GM23338 (cell line): ENCODE measurements around the gene FNDC1. TPM values are rescaled to one million over a fixed set of nuclear protein-coding genes. Genes with fewer than 3 reads are reported as not detected.

Source experiments
- ATAC-seq: fragments of 200-7000 bp; cut with Tn5 transposase; 3 replicates; pipeline ENCODE4 v1.9.1; 2020
- DNase-seq: peaks from one replicate; pipeline ENCODE4 v3.0.0-alpha.2; 2015; ENCODE audit warnings: low spot score
- H2AFZ ChIP-seq: fragments of 200-600 bp; sonication (generic); 2 replicates; pipeline ENCODE4 v1.8.0; 2016; ENCODE audit warnings: antibody characterized with exemption, mild to moderate bottlenecking, moderate library complexity
- H3F3A ChIP-seq: fragments of 200-600 bp; sonication (generic); replicated peaks from 2 replicates; pipeline ENCODE4 v1.8.0; 2017; ENCODE audit warnings: antibody characterized with exemption, mixed run types, low read depth
- H3K27ac ChIP-seq: fragments of 200-600 bp; sonication (generic); 2 replicates; pipeline ENCODE4 v1.6.1; 2016; ENCODE audit warnings: low read depth
- H3K27me3 ChIP-seq: fragments of 200-600 bp; sonication (generic); 2 replicates; pipeline ENCODE4 v1.8.0; 2016; ENCODE audit warnings: mild to moderate bottlenecking, mixed run types, moderate library complexity; ENCODE audit not compliant: insufficient read depth
- H3K36me3 ChIP-seq: fragments of 200-600 bp; sonication (generic); 2 replicates; pipeline ENCODE4 v1.8.0; 2016; ENCODE audit warnings: mild to moderate bottlenecking; ENCODE audit not compliant: insufficient read depth
- H3K4me1 ChIP-seq: fragments of 200-600 bp; sonication (generic); 2 replicates; pipeline ENCODE4 v1.8.0; 2016; ENCODE audit warnings: mild to moderate bottlenecking, moderate library complexity; ENCODE audit not compliant: insufficient read depth
- H3K4me2 ChIP-seq: fragments of 200-600 bp; sonication (generic); 2 replicates; pipeline ENCODE4 v1.7.1; 2017; ENCODE audit warnings: mixed run types
- H3K4me3 ChIP-seq: fragments of 200-600 bp; sonication (generic); 2 replicates; pipeline ENCODE4 v1.6.1; 2016; ENCODE audit warnings: mixed run types
- H3K79me2 ChIP-seq: fragments of 200-600 bp; sonication (generic); replicated peaks from 2 replicates; pipeline ENCODE4 v1.8.0; 2017; ENCODE audit warnings: mild to moderate bottlenecking; ENCODE audit not compliant: insufficient read depth
- H3K9me2 ChIP-seq: fragments of 200-600 bp; sonication (generic); 2 replicates; pipeline ENCODE4 v1.8.0; 2017; ENCODE audit not compliant: insufficient read depth
- H4K20me1 ChIP-seq: fragments of 200-600 bp; sonication (generic); replicated peaks from 2 replicates; pipeline ENCODE4 v1.8.0; 2017; ENCODE audit warnings: mild to moderate bottlenecking; ENCODE audit not compliant: insufficient read depth
- H3K27ac Mint-ChIP-seq: 2 replicates; pipeline ENCODE4 v1.8.0; 2020; ENCODE audit warnings: inconsistent platforms, mild to moderate bottlenecking, moderate library complexity, mixed read lengths
- H3K27me3 Mint-ChIP-seq: 3 replicates; pipeline ENCODE4 v1.8.0; 2022; ENCODE audit warnings: low read depth, mild to moderate bottlenecking, moderate library complexity, mixed read lengths, inconsistent platforms; ENCODE audit not compliant: insufficient read depth, poor library complexity
- H3K36me3 Mint-ChIP-seq: 3 replicates; pipeline ENCODE4 v1.8.0; 2021; ENCODE audit warnings: low read depth, mild to moderate bottlenecking, inconsistent platforms, moderate library complexity, mixed read lengths
- H3K4me1 Mint-ChIP-seq: 3 replicates; pipeline ENCODE4 v1.8.0; 2020; ENCODE audit warnings: mild to moderate bottlenecking, inconsistent platforms, mixed read lengths
- H3K4me3 Mint-ChIP-seq: 3 replicates; pipeline ENCODE4 v1.8.0; 2021; ENCODE audit warnings: moderate library complexity, mild to moderate bottlenecking, inconsistent platforms, mixed read lengths
- H3K9me3 Mint-ChIP-seq: 3 replicates; pipeline ENCODE4 v1.8.0; 2020; ENCODE audit warnings: moderate library complexity, mild to moderate bottlenecking, inconsistent platforms, mixed read lengths
- EZH2 ChIP-seq: fragments of 200-600 bp; sonication (generic); IDR thresholded peaks from one replicate; pipeline ENCODE4 v1.8.0; 2017; ENCODE audit warnings: antibody characterized with exemption, mild to moderate bottlenecking, low read depth; ENCODE audit not compliant: unreplicated experiment
- EZH2phosphoT487 ChIP-seq: fragments of 200-600 bp; sonication (generic); IDR thresholded peaks from one replicate; pipeline ENCODE4 v1.8.1; 2018; ENCODE audit warnings: antibody characterized with exemption; ENCODE audit not compliant: unreplicated experiment
- ZNF331 ChIP-seq: fragments of 250-450 bp; sonication (Bioruptor Pico); IDR thresholded peaks from 2 replicates; pipeline ENCODE4 v1.5.0; 2020; ENCODE audit warnings: low read depth, mild to moderate bottlenecking, moderate library complexity
- polyA plus RNA-seq: library from polyadenylated mRNA; unstranded; fragments of >200 nt; fragmentation: Nextera tagmentation; extraction: Ambion mirVana; gene quantifications from 2 replicates; pipeline ENCODE4 v1.2.1, GENCODE V29; 2016
- total RNA-seq: library from RNA; depleted of rRNA; stranded (reverse); fragments of >200 nt; shearing (Covaris generic); gene quantifications from 2 replicates; pipeline ENCODE4 v1.2.3, GENCODE V29; 2014
- TF ChIP-seq, protein P1 (sequence below): fragments of 250-450 bp; sonication (Bioruptor Pico); IDR thresholded peaks from 2 replicates; pipeline ENCODE4 v1.5.0; 2020; ENCODE audit warnings: mild to moderate bottlenecking, moderate library complexity
- TF ChIP-seq, protein P2 (sequence below), 2 experiments: fragments of 200-600 bp in 1 of 2; sonication (generic) in 1 of 2; conservative IDR thresholded peaks; 2 replicates each; pipeline versions ENCODE4 v1.5.1 to v1.6.1; 2016 to 2017; ENCODE audit warnings: antibody characterized with exemption in 2 of 2, low read depth in 2 of 2, mild to moderate bottlenecking in 2 of 2, moderate library complexity in 1 of 2

FNDC1 gene
- total and polyA plus RNA-seq, 2 experiments from 2014 or later = 0.38 to 0.57 TPM

DNA sequence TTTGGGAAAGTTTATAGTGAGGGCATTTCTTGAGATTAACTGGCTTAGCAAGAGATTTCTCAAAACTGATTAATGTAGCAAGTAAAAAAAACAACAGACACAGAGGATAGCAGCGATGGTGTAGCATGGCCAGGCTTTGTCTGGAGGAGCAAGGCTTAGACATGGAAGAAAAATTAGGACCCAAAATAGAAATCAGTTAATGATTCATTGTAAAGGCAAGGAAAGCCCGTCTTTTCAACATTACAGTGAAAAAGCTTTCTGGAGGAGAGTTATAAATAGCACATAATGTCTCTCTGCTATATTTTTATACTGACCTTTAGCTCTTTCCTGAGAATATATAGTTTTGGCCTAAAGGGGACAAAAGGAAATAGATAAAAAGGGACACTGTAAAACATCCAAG, 45.1 kb downstream of the FNDC1 start (continued):
- TF ChIP-seq, protein P1, sequence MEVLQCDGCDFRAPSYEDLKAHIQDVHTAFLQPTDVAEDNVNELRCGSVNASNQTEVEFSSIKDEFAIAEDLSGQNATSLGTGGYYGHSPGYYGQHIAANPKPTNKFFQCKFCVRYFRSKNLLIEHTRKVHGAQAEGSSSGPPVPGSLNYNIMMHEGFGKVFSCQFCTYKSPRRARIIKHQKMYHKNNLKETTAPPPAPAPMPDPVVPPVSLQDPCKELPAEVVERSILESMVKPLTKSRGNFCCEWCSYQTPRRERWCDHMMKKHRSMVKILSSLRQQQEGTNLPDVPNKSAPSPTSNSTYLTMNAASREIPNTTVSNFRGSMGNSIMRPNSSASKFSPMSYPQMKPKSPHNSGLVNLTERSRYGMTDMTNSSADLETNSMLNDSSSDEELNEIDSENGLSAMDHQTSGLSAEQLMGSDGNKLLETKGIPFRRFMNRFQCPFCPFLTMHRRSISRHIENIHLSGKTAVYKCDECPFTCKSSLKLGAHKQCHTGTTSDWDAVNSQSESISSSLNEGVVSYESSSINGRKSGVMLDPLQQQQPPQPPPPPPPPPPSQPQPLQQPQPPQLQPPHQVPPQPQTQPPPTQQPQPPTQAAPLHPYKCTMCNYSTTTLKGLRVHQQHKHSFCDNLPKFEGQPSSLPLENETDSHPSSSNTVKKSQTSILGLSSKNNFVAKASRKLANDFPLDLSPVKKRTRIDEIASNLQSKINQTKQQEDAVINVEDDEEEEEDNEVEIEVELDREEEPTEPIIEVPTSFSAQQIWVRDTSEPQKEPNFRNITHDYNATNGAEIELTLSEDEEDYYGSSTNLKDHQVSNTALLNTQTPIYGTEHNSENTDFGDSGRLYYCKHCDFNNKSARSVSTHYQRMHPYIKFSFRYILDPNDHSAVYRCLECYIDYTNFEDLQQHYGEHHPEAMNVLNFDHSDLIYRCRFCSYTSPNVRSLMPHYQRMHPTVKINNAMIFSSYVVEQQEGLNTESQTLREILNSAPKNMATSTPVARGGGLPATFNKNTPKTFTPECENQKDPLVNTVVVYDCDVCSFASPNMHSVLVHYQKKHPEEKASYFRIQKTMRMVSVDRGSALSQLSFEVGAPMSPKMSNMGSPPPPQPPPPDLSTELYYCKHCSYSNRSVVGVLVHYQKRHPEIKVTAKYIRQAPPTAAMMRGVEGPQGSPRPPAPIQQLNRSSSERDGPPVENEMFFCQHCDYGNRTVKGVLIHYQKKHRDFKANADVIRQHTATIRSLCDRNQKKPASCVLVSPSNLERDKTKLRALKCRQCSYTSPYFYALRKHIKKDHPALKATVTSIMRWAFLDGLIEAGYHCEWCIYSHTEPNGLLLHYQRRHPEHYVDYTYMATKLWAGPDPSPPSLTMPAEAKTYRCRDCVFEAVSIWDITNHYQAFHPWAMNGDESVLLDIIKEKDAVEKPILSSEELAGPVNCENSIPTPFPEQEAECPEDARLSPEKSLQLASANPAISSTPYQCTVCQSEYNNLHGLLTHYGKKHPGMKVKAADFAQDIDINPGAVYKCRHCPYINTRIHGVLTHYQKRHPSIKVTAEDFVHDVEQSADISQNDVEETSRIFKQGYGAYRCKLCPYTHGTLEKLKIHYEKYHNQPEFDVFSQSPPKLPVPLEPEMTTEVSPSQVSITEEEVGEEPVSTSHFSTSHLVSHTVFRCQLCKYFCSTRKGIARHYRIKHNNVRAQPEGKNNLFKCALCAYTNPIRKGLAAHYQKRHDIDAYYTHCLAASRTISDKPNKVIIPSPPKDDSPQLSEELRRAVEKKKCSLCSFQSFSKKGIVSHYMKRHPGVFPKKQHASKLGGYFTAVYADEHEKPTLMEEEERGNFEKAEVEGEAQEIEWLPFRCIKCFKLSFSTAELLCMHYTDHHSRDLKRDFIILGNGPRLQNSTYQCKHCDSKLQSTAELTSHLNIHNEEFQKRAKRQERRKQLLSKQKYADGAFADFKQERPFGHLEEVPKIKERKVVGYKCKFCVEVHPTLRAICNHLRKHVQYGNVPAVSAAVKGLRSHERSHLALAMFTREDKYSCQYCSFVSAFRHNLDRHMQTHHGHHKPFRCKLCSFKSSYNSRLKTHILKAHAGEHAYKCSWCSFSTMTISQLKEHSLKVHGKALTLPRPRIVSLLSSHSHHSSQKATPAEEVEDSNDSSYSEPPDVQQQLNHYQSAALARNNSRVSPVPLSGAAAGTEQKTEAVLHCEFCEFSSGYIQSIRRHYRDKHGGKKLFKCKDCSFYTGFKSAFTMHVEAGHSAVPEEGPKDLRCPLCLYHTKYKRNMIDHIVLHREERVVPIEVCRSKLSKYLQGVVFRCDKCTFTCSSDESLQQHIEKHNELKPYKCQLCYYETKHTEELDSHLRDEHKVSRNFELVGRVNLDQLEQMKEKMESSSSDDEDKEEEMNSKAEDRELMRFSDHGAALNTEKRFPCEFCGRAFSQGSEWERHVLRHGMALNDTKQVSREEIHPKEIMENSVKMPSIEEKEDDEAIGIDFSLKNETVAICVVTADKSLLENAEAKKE (CRISPR knock-in tag) = no peak
- TF ChIP-seq EZH2phosphoT487 (no peak), ZNF331 (CRISPR knock-in tag) (no peak)

DNA sequence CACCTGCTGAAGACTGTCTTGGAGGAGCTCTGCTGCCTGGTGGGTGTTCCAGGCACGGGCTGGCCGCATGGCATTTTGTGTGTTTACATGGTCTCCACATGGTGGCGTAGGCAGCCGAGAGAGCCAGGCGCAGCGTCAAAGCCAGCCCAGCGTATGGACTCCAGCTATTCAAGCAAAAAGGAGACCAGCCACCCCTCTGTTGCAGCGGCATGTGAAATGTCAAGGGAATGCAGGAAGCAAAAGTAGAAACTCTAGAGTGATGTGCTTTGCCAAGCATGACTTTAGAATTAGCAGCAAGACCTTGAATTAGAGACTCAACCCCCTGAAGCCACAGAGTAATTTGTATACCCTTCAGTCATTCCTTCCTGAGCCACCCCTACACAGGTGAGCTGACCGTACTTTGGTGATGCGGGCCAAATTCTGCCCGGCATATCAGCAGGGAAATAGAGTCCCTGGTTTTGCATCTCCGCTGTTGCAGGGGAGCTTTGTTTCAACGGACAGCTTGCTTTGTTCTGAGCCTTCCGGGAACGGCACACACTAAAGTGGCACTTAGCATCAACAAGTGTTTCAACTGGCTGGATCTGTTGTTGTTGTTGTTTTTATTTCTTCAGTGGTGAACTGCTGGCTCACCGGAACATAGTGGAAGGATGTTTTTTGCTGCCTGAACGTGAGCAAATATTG, 48.5 kb downstream of the FNDC1 start:
- Mint-ChIP-seq H3K27me3 (peaks cover 6% of the 10 kb centered on the region), H3K27ac (no peak overlapping the region), H3K36me3 (no peaks in the 10 kb centered on the region), H3K4me1 (peaks cover 18% of the 10 kb centered on the region), H3K9me3 (no peaks in the 10 kb centered on the region), H3K4me3 (no peak overlapping the region)
- ATAC-seq = peak; percentile 96
- TF ChIP-seq, protein P2, sequence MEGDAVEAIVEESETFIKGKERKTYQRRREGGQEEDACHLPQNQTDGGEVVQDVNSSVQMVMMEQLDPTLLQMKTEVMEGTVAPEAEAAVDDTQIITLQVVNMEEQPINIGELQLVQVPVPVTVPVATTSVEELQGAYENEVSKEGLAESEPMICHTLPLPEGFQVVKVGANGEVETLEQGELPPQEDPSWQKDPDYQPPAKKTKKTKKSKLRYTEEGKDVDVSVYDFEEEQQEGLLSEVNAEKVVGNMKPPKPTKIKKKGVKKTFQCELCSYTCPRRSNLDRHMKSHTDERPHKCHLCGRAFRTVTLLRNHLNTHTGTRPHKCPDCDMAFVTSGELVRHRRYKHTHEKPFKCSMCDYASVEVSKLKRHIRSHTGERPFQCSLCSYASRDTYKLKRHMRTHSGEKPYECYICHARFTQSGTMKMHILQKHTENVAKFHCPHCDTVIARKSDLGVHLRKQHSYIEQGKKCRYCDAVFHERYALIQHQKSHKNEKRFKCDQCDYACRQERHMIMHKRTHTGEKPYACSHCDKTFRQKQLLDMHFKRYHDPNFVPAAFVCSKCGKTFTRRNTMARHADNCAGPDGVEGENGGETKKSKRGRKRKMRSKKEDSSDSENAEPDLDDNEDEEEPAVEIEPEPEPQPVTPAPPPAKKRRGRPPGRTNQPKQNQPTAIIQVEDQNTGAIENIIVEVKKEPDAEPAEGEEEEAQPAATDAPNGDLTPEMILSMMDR (conservative IDR thresholded peaks at IDR 0.05; ENCODE audit: low read depth in 2 of 2) = peak; percentile 58 to 80
- TF ChIP-seq EZH2 = no peak
- Histone ChIP-seq H3K4me2 (no peak overlapping the region), H3K4me1 (peaks cover 9% of the 10 kb centered on the region), H2AFZ (peak overlapping the region; percentile 95), H3K27ac (no peak overlapping the region), H3K36me3 (no peaks in the 10 kb centered on the region), H3K9me2 (no peaks in the 10 kb centered on the region), H4K20me1 (no peaks in the 10 kb centered on the region), H3F3A (no peaks in the 10 kb centered on the region), H3K27me3 (no peaks in the 10 kb centered on the region), H3K4me3 (no peak overlapping the region), H3K79me2 (no peaks in the 10 kb centered on the region)
- DNase-seq = peak; percentile 90
